Mesenchymal stem cell (in vitro differentiated cells and primary cell): Measurements from ENCODE around the gene PRPS1.

Experiments
- DNase-seq: peaks from one replicate; pipeline ENCODE4 v3.0.0-alpha.2; 2013
- H2AFZ ChIP-seq: one replicate; pipeline ENCODE4 v1.6.1; 2013; ENCODE audit warnings: low read depth, mild to moderate bottlenecking, control low read depth, inconsistent platforms, low read length, moderate library complexity
- H2AK5ac ChIP-seq: 2 replicates; pipeline ENCODE4 v1.6.1; 2013; ENCODE audit warnings: low read length, moderate library complexity, mild to moderate bottlenecking, inconsistent platforms; ENCODE audit not compliant: severe bottlenecking
- H2BK120ac ChIP-seq: one replicate; pipeline ENCODE4 v1.6.1; 2013; ENCODE audit warnings: low read depth, mild to moderate bottlenecking, inconsistent platforms, low read length, moderate library complexity
- H2BK12ac ChIP-seq, 2 experiments: one replicate each; pipeline ENCODE4 v1.6.1; 2013; ENCODE audit warnings: inconsistent platforms in 2 of 2, low read length in 2 of 2, mild to moderate bottlenecking in 2 of 2, moderate library complexity in 2 of 2, control low read depth in 1 of 2
- H2BK15ac ChIP-seq: one replicate; pipeline ENCODE4 v1.6.1; 2013; ENCODE audit warnings: mild to moderate bottlenecking, low read depth, inconsistent platforms; ENCODE audit not compliant: poor library complexity, severe bottlenecking
- H2BK5ac ChIP-seq: 2 replicates; pipeline ENCODE4 v1.6.1; 2013; ENCODE audit warnings: low read depth, mild to moderate bottlenecking, low read length, control low read depth, inconsistent platforms; ENCODE audit not compliant: poor library complexity, severe bottlenecking
- H3K14ac ChIP-seq, 2 experiments: one replicate each; pipeline ENCODE4 v1.6.1; 2013; ENCODE audit warnings: inconsistent platforms in 2 of 2, low read length in 2 of 2, control low read depth in 1 of 2, mild to moderate bottlenecking in 1 of 2, moderate library complexity in 1 of 2
- H3K18ac ChIP-seq, 2 experiments: one replicate each; pipeline ENCODE4 v1.6.1; 2013; ENCODE audit warnings: inconsistent platforms in 2 of 2, low read length in 2 of 2, control low read depth in 1 of 2, low read depth in 1 of 2, mild to moderate bottlenecking in 1 of 2
- H3K23ac ChIP-seq, 2 experiments: one replicate each; pipeline ENCODE4 v1.6.1; 2013; ENCODE audit warnings: inconsistent platforms in 2 of 2, low read length in 2 of 2, mild to moderate bottlenecking in 2 of 2, moderate library complexity in 2 of 2, control low read depth in 1 of 2
- H3K27ac ChIP-seq: 2 replicates; pipeline ENCODE4 v1.5.1; 2013; ENCODE audit warnings: mild to moderate bottlenecking, moderate library complexity, low read length, control low read depth, inconsistent platforms; ENCODE audit not compliant: poor library complexity, severe bottlenecking
- H3K27me3 ChIP-seq, 2 experiments: 2 replicates each; pipeline versions ENCODE4 v1.6.1 to v1.7.0; 2013; ENCODE audit warnings: low read length in 2 of 2, mild to moderate bottlenecking in 2 of 2, moderate library complexity in 2 of 2, control low read depth in 1 of 2, inconsistent platforms in 1 of 2; ENCODE audit not compliant: control insufficient read depth in 1 of 2, insufficient read depth in 1 of 2
- H3K36me3 ChIP-seq, 2 experiments: 2 replicates each; pipeline versions ENCODE4 v1.6.1 to v1.7.0; 2013; ENCODE audit warnings: low read length in 2 of 2, control low read depth in 1 of 2, inconsistent platforms in 1 of 2, low read depth in 1 of 2, mild to moderate bottlenecking in 1 of 2; ENCODE audit not compliant: insufficient read depth in 2 of 2, control insufficient read depth in 1 of 2
- H3K4ac ChIP-seq, 2 experiments: one replicate each; pipeline ENCODE4 v1.6.1; 2013; ENCODE audit warnings: inconsistent platforms in 2 of 2, low read length in 2 of 2, mild to moderate bottlenecking in 2 of 2, moderate library complexity in 2 of 2, control low read depth in 1 of 2, low read depth in 1 of 2
- H3K4me1 ChIP-seq: 2 replicates; pipeline ENCODE4 v1.6.1; 2013; ENCODE audit warnings: low read depth, low read length, control low read depth; ENCODE audit not compliant: control insufficient read depth, insufficient read depth
- H3K4me2 ChIP-seq: 2 replicates; pipeline ENCODE4 v1.6.1; 2013; ENCODE audit warnings: low read length, mild to moderate bottlenecking, inconsistent platforms; ENCODE audit not compliant: poor library complexity, severe bottlenecking
- H3K4me3 ChIP-seq, 2 experiments: 2 replicates each; pipeline versions ENCODE4 v1.5.1 to v1.7.0; 2013; ENCODE audit warnings: low read length in 2 of 2, mild to moderate bottlenecking in 2 of 2, control low read depth in 1 of 2, low read depth in 1 of 2; ENCODE audit not compliant: insufficient read depth in 1 of 2
- H3K79me1 ChIP-seq: replicated peaks from 2 replicates; pipeline ENCODE4 v1.6.1; 2013; ENCODE audit warnings: mild to moderate bottlenecking, control low read depth, low read length, inconsistent platforms; ENCODE audit not compliant: poor library complexity, severe bottlenecking
- H3K9ac ChIP-seq: 2 replicates; pipeline ENCODE4 v1.7.0; 2013; ENCODE audit warnings: mild to moderate bottlenecking, low read length, moderate library complexity
- H3K9me3 ChIP-seq: 2 replicates; pipeline ENCODE4 v1.7.0; 2013; ENCODE audit warnings: mild to moderate bottlenecking, low read length; ENCODE audit not compliant: control insufficient read depth
- H4K8ac ChIP-seq: one replicate; pipeline ENCODE4 v1.6.1; 2013; ENCODE audit warnings: inconsistent platforms, mild to moderate bottlenecking, low read length, moderate library complexity
- H4K91ac ChIP-seq: one replicate; pipeline ENCODE4 v1.6.1; 2013; ENCODE audit warnings: mild to moderate bottlenecking, low read length, inconsistent platforms
- WGBS: methylation state at CpG from one replicate; pipeline ENCODE4 v1.1.7; 2013; ENCODE audit warnings: mixed read lengths; 5-methylcytosine and 5-hydroxymethylcytosine counted together

PRPS1 gene

GRCh38 chrX:107624893-107625292 is 3.4 kb upstream of the PRPS1 start:
- H2BK12ac ChIP-seq = no peak overlapping the region
- H2BK120ac ChIP-seq = no peak overlapping the region
- no peak for DNase-seq
- H3K79me1 ChIP-seq = no peaks in the 10 kb centered on the region
- H3K27me3 ChIP-seq = peaks cover 0 to 14% of the 10 kb centered on the region in 2 experiments
- H2AFZ ChIP-seq = no peak overlapping the region
- no peak overlapping the region for H3K27ac ChIP-seq
- no peaks in the 10 kb centered on the region for H3K4me1 ChIP-seq
- H3K9me3 ChIP-seq = no peaks in the 10 kb centered on the region
- no peak overlapping the region for H3K18ac ChIP-seq
- H3K4ac ChIP-seq = no peak overlapping the region
- no peak overlapping the region for H3K14ac ChIP-seq
- 96% methylated on average over 2 of the region's 2 CpGs for WGBS
- H3K4me2 ChIP-seq = no peak overlapping the region
- H4K91ac ChIP-seq = no peak overlapping the region
- no peak overlapping the region for H2BK15ac ChIP-seq
- no peak overlapping the region for H2AK5ac ChIP-seq
- H3K36me3 ChIP-seq = no peaks in the 10 kb centered on the region
- H3K4me3 ChIP-seq = no peak overlapping the region
- H4K8ac ChIP-seq = no peak overlapping the region
- H2BK5ac ChIP-seq = no peak overlapping the region
- no peak overlapping the region for H3K23ac ChIP-seq
- H3K9ac ChIP-seq = no peak overlapping the region

GRCh38 chrX:107625739-107626138 is 2.6 kb upstream of the PRPS1 start:
- Histone ChIP-seq H2AFZ (no peak overlapping the region), H3K9me3 (no peaks in the 10 kb centered on the region), H2BK5ac (no peak overlapping the region), H3K4ac (no peak overlapping the region), H4K8ac (no peak overlapping the region), H3K23ac (no peak overlapping the region), H2BK15ac (no peak overlapping the region), H3K27me3 (peaks cover 0 to 14% of the 10 kb centered on the region in 2 experiments), H2BK120ac (no peak overlapping the region), H2AK5ac (no peak overlapping the region), H3K36me3 (no peaks in the 10 kb centered on the region), H3K79me1 (no peaks in the 10 kb centered on the region), H3K4me3 (no peak overlapping the region), H3K27ac (no peak overlapping the region), H2BK12ac (no peak overlapping the region), H3K18ac (no peak overlapping the region), H3K14ac (no peak overlapping the region), H3K4me1 (no peaks in the 10 kb centered on the region), H3K4me2 (no peak overlapping the region), H3K9ac (no peak overlapping the region), H4K91ac (no peak overlapping the region)
- no peak for DNase-seq
- WGBS = no CpG with 5 or more reads among the region's 5 CpGs

- H2BK120ac ChIP-seq = no peak overlapping the region
- no peak overlapping the region for H3K4ac ChIP-seq
- no peak overlapping the region for H3K27ac ChIP-seq
- no peak overlapping the region for H3K4me2 ChIP-seq
- H3K4me1 ChIP-seq = no peaks in the 10 kb centered on the region
- H3K9ac ChIP-seq = no peak overlapping the region
- no peak overlapping the region for H2BK12ac ChIP-seq
- H3K27me3 ChIP-seq = peaks cover 0 to 14% of the 10 kb centered on the region in 2 experiments
- DNase-seq = no peak
- 90% methylated on average over 12 of the region's 12 CpGs for WGBS
- no peaks in the 10 kb centered on the region for H3K36me3 ChIP-seq
- H3K4me3 ChIP-seq = no peak overlapping the region
- no peak overlapping the region for H3K23ac ChIP-seq
- no peak overlapping the region for H4K8ac ChIP-seq
- no peak overlapping the region for H2AFZ ChIP-seq
- H3K9me3 ChIP-seq = no peaks in the 10 kb centered on the region
- H3K18ac ChIP-seq = no peak overlapping the region
- no peak overlapping the region for H4K91ac ChIP-seq
- no peak overlapping the region for H2BK15ac ChIP-seq
- no peak overlapping the region for H2AK5ac ChIP-seq
- no peak overlapping the region for H2BK5ac ChIP-seq
- no peak overlapping the region for H3K14ac ChIP-seq
- no peaks in the 10 kb centered on the region for H3K79me1 ChIP-seq
Measured at GRCh38 chrX:107626481-107626880, 1.8 kb upstream of the PRPS1 start.

GRCh38 chrX:107626916-107627315 is 1.4 kb upstream of the PRPS1 start:
- Histone ChIP-seq H2BK120ac (no peak overlapping the region), H3K9ac (no peak overlapping the region), H3K4me3 (no peak overlapping the region), H2BK12ac (no peak overlapping the region), H4K8ac (no peak overlapping the region), H3K79me1 (no peaks in the 10 kb centered on the region), H3K4me1 (no peaks in the 10 kb centered on the region), H2AK5ac (no peak overlapping the region), H2BK15ac (no peak overlapping the region), H2BK5ac (no peak overlapping the region), H3K23ac (no peak overlapping the region), H4K91ac (no peak overlapping the region), H2AFZ (no peak overlapping the region), H3K4me2 (no peak overlapping the region), H3K27me3 (peaks cover 0 to 14% of the 10 kb centered on the region in 2 experiments), H3K14ac (no peak overlapping the region), H3K27ac (no peak overlapping the region), H3K18ac (no peak overlapping the region), H3K4ac (no peak overlapping the region), H3K36me3 (no peaks in the 10 kb centered on the region), H3K9me3 (no peaks in the 10 kb centered on the region)
- no CpG with 5 or more reads among the region's 2 CpGs for WGBS
- DNase-seq = no peak
